Activated naive CD8-positive, alpha-beta T cell treated with anti-CD3 and anti-CD28 coated beads, Interleukin-2, amount 50 U/mL, for 16 hours (primary cell): ENCODE results near the gene CNTN1.
"Not testable (repeated sequence)": the region's sequence is repeated elsewhere in the genome, so short reads cannot be mapped to it uniquely, and the experiment has no call there.

Source experiments
- DNase-seq: peaks from one replicate; pipeline ENCODE4 v3.0.0-alpha.2; 2020; ENCODE audit warnings: low read depth, low spot score

CNTN1 gene

DNA sequence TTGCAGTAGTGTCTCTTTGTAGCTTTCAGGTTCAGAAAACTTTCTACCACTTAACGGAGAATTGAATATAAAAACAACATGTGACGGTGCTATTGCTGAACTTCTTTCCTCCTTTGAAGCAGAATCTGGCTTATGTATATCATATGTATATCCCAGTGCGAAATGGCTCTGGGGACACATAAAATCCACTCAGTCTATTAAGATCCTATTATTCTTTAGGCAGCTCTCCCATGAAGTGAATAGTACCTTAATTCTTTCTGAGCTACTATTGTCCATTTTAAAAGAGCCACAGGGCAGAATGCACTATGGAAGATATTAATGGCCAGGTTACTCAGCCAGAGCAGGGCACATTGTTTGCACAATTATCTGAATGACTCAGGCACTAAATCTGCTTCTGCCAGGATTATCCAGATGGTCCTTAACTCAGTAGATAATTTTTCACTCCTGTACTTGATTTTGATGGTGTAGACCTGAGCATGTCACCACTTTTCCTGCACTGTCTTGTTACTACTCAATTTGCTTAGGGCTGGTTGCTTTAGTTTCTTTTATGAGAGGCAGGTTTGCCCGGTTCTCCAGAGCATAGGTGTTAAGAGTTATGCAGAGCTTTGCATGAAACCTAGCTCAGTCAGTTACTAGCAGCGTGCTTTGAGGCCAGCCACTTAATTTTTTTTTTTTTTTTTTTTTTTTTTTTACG, 5.5 kb downstream of the CNTN1 start:
- no peak for DNase-seq

- no peak for DNase-seq
These were observed 9.5 kb downstream of the CNTN1 start for GRCh38 chr12:40701756-40702155.

- DNase-seq = no peak
These were observed 18.9 kb downstream of the CNTN1 start for GRCh38 chr12:40711121-40711520.

DNA sequence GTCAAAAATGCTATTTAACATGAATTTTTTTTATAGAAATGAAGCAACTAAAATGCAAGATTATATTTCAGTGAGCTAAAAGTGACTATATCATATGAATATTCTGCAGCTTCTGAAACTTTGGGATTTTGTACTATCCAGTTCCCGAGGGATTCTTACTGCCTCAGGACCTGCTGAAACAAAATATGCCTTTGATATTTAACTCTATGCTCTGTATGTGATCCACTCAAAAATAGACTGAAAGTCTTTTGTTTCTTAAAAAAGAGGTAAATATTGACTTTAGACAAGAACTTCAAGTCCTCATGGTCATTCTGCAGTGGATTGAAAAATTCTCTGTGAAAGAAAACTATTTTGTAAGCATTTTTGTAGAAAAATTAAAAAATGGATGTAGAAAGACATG, 22.4 kb downstream of the CNTN1 start:
- no peak for DNase-seq

GRCh38 chr12:40716037-40716436, 23.8 kb downstream of the CNTN1 start:
- no peak for DNase-seq

- DNase-seq = no peak
These were observed 25.3 kb downstream of the CNTN1 start for GRCh38 chr12:40717576-40717975.

- DNase-seq = no peak
These were observed 26.7 kb downstream of the CNTN1 start for GRCh38 chr12:40718878-40719372.

DNA sequence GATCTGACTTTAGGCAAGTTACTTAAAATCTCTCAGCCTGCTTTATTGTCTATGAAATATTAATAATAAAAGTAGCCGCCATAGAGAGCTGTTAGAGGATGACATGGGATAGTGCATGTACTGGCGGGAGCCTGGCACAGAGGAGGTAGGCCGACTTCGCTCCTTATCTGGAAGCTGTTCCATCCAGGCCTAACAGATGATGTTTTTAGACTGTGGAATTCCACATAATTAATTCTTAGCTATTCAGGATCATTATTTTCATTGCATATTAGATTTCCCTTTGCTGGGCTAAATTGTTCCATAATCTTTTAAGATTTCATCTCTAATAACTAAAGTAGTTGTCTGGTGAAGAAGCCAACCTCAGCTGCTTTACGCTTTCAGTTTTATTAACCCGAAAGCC, 30.8 kb downstream of the CNTN1 start:
- no peak for DNase-seq

- DNase-seq = no peak
These were observed 34.1 kb downstream of the CNTN1 start for GRCh38 chr12:40726366-40726765.

DNA sequence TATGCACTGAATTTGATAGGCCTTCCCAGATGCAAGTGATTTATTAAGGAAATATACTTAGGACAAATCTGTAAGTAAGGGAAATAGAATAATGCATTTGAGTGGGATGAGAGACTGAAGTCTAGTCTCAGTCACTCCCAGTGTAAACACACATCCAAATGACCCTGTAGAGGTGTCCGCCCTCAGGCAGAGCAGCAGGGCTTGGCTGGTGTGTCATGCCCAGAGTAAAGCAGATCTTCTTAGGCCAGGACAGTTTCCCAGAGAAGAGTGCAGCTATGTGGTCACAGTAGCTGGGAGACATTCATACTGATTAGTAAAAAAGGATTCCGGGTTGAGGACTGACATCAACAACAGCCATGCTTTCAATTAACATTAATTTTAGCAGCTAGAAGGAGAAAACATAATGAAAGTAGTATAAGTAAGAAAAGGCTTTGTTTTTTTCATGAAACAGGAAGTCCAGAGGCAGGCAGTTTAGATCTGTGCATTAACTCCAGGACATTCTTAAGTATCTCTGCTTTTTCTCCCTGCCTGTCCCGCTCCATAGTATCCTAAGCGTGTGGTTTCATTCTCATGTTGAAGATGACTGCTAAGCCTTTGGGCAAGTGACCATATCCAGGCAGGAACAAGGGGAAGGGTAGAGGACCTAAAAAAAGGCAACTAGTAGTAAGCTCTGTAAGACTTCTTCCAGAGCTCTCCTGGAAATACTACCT, 35.7 kb downstream of the CNTN1 start:
- no peak for DNase-seq

DNA sequence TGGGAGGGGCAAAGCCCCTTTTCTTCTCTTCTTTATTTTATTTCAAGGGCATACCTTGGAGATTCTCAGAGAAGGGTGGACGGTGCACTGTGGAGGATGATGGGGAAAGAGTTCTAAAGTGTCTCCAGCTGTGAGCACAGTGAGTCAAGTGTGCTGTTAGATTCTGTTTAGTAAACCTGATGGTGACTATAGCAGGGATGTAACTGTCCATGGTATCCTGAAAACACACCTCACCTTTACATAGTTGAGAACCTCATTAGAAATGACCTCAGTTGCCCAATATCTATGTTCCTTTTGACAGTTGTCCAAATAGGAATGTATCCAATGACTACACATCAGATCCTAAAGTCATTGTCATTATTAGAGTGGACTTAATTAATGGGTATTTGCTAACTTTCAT, 38.0 kb downstream of the CNTN1 start:
- DNase-seq = no peak

DNA sequence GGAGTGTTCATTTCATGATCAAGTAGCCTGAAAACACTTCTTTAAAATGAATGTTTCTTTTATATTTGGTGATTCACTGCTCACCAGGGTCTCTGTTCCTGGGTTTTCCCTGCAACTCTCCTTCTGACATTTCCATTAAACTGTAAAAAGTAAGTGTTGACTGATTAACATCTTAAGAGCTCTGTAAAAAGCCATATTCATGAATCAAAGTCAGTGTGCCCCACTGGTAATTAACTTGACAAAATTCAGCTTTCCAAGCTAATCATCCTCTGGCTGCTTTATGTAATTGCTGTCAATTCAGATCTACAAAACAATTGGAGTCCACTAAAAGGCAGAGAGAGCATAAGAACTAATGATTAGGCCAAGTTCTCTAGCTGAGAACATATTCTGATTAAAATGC, 41.6 kb downstream of the CNTN1 start:
- DNase-seq = no peak

GRCh38 chr12:40734276-40734675, 42.0 kb downstream of the CNTN1 start:
- no peak for DNase-seq

DNA sequence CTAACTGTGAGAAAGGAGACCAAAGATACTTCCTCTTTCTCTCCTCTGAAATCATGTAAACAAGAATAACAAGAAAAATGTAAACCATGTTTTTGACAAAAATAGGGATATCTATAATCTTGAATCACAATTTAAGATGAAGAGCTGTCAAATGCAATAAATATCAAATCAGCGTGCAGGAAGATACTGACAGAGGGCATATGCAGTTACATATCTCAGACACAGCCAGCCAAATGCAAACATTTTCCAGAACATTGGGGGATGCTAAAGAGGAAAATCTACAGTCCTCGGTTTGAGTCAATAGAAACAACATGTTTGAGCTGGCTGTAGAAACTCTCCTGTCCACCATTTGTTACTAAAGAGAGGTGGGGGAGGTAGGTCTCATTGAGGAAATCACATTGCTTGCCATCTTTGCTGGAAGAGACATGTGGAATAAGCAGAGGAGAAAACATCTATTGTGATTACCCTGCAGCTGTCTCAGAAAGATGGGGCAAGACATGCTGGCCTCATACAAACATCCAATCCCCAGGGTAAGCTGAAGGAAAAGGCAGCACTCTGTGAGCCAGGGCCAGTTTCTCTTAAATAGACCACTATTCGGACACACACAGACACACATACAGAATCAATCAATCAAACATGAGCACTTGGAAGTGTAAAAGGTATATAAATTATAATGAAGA, 43.5 kb downstream of the CNTN1 start:
- DNase-seq = no peak

DNA sequence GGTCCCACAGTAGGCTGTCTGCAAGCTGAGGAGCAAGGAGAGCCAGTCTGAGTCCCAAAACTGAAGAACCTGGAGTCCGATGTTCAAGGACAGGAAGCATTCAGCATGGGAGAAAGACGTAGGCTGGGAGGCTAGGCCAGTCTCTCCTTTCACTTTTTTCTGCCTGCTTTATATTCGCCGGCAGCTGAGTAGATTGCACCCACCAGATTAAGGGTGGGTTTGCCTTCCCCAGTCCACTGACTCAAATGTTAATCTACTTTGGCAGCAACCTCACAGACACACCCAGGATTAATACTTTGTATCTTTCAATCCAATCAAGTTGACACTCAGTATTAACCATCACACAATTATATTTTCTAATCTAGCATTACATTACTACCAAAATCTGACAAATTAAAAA, 45.2 kb downstream of the CNTN1 start:
- DNase-seq = not testable (repeated sequence)

DNA sequence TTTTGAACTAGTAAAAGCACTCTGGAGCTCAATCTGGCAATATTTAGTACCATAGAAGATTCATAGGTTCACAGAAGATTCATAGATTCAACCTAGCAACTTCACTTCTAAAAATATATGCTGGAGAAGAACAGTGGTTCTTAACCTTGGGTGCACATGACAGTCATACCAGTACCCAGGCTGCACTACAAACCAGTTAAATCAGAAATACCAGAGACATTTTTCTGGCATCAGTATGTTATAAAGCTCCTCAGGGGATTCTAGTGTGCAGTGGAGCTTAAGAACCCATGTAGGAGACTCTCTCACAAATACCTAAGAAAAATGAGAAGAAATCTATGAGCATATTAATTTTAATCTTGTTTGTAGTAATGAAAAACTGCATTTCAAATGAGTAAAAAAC, 46.6 kb downstream of the CNTN1 start:
- no peak for DNase-seq

DNA sequence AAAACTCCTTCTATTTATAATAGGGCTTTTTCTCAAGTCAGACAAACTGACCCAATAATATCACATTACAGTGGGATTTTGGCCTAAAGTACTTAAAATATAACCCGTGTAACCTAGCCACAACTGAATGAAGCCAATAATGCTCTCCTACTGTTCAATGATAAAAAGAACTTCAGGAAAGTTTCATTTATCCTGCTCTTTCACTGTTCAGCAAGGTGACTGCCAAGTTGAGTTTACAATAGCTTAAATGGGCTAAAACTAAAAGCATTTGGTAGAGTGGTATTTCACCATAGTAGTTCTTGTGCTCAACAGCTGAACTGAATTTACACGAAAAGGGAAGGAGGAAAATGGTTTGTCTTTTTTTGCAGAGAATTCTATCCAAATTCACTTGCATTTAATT, 49.8 kb downstream of the CNTN1 start:
- DNase-seq = no peak

GRCh38 chr12:40745386-40745785, 53.1 kb downstream of the CNTN1 start:
- no peak for DNase-seq

- no peak for DNase-seq
These were observed 57.6 kb downstream of the CNTN1 start for GRCh38 chr12:40749863-40750262.

DNA sequence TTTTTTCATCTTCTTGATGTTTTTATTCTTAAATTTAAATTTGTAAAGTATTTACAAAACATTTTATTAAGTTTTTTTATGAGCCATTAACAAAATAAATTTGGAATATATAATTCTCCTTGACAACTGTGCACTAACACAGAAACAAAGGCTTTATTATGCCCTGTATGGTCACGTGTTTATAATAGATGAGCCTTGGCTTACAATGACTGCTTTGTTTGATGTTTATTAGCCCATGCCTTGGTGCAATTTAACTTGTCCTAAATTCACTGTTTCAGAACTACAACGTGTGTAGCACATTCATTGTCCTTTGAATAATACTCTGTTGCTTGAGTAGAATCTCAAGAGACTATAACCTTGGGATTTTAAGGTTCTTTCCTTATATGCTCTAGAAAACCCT, 59.8 kb downstream of the CNTN1 start:
- no peak for DNase-seq

DNA sequence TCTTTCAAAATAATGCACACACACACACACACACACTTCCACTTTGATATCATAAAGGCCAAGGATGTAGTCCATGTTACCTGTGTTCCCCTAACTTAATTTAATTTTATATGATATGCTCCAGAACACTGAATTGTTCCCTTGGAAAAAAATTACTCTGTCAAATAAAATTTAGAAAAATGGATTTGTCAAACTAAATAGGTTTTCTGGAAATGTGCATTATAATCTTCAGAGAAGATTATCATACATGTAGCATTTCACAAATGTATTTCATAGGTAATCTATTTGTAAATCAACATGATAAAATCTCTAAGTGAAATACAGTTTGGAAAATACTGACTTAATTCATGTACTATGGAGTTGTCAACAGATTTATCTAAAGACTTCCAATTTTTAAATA, 68.6 kb downstream of the CNTN1 start:
- DNase-seq = no peak

DNA sequence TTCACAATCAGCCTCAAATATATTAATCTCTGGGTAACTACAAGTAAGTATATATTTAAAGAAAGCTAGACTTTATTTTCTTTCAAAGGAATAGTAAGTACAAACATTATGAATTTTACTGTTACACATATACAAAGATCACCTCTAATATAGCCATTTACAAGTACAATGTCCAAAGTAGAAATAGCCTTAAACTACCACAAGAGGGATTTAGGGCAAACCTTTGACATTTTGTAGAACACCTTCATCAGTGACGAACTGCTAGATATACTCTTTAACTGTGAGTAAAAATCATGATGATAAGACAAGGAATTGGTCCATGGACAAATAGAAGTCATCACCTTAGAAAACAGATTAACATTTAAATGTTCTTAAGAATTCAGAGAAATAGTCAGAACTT, 69.8 kb downstream of the CNTN1 start:
- DNase-seq = no peak
